Hindlimb muscle (tissue), 1 donor: ENCODE measurements around the gene VAT1L. TPM values are rescaled to one million over a fixed set of nuclear protein-coding genes. Genes with fewer than 3 reads are reported as not detected.

Experiments
- DNase-seq: peaks from one replicate; pipeline ENCODE4 v3.0.0-alpha.2; 2013
- polyA plus RNA-seq: library from polyadenylated mRNA; unstranded; fragments of 120-200 nt; gene quantifications from one replicate; pipeline ENCODE4 v1.2.1, GENCODE V29; 2013; ENCODE audit not compliant: insufficient read length

VAT1L gene, protein sequence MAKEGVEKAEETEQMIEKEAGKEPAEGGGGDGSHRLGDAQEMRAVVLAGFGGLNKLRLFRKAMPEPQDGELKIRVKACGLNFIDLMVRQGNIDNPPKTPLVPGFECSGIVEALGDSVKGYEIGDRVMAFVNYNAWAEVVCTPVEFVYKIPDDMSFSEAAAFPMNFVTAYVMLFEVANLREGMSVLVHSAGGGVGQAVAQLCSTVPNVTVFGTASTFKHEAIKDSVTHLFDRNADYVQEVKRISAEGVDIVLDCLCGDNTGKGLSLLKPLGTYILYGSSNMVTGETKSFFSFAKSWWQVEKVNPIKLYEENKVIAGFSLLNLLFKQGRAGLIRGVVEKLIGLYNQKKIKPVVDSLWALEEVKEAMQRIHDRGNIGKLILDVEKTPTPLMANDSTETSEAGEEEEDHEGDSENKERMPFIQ
- 0.79 TPM for polyA plus RNA-seq

- peak; percentile 56 for DNase-seq
Observed at GRCh38 chr16:77788181-77789084, at the start of gene VAT1L. Gene VAT1L, plus strand, starts transcription at chr16:77788564. Its CDS starts 119 bp downstream, at chr16:77788683.

GRCh38 chr16:77738706-77739558, 49.4 kb upstream of the VAT1L start:
- DNase-seq, result no peak

DNA sequence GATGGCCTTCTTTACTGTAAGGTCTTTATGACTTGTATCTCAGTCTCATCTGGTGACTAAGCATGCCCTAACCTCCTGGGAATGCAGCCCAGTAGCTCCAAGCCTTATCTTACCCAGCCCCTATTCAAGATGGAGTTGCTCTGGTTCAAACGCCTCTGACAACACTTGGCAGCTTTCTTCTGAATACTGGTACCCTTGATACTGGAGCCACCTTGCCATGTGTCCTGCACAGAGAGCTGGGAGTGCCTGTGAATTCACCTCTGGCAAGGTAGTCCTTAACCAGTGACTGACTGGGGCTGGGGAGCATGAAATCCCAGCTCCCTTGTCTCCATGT, 48.8 kb upstream of the VAT1L start:
- DNase-seq, result no peak

GRCh38 chr16:77744141-77744540, 44.2 kb upstream of the VAT1L start:
- DNase-seq, result no peak

DNA sequence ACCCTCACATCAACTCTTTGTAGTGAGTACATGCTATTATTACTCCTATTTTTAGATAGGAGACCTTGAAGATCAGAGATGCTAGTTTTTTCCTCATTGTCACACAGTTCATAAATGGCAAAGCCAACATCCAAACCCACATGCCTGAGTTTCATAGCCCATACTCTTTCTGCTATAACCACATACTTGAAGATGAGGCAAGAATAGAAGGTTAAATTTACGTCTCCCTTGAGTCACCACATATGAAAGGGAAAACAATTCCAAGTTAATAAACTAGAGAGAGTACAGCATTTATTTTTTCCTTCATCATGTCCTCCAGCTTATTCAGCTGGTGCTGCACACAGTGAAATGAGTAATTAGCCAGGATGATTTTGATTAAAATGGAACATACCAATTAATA, 42.4 kb upstream of the VAT1L start:
- no peak for DNase-seq

- DNase-seq, result no peak
Observed at GRCh38 chr16:77748421-77749005, 39.9 kb upstream of the VAT1L start.

GRCh38 chr16:77749415-77749814, 38.9 kb upstream of the VAT1L start:
- DNase-seq, result no peak

- DNase-seq, result no peak
Observed at GRCh38 chr16:77758046-77758445, 30.3 kb upstream of the VAT1L start.

DNA sequence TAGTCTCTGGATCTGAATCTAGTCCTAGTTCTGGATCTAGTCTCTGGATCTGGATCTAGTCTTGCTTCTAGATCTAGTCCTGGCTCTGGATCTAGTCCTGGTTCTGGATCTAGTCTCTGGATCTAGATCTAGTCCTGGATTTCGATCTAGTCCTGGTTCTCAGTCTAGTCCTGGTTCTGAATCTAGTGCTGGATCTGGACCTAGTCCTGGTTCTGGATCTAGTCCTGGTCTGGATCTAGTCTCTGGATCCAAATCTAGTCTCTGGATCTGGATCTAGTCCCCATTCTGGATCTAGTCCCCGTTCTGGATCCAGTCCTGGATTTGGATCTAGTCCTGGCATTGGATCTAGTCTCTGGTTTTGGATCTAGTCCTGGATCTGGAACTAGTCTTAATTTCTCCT, 29.9 kb upstream of the VAT1L start:
- DNase-seq, result no peak

DNA sequence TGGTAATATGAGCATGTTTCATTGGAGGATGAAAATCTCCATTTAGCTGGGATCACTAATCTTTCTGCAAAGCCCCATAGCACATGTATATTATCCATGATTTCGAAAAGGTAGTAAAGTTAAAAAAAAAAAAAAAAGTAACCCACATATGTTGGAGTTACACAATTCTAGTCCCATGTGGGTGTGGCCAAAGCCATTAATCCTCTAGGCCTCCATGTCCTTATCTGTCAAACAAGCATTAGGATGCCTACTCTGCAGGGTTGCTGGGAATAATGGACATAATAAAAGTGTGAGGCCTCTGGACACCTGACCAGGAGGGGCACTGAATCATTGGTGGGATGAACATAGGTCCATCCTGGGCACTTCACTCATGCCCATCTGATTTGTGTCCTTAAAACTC, 29.2 kb upstream of the VAT1L start:
- DNase-seq, result no peak

DNA sequence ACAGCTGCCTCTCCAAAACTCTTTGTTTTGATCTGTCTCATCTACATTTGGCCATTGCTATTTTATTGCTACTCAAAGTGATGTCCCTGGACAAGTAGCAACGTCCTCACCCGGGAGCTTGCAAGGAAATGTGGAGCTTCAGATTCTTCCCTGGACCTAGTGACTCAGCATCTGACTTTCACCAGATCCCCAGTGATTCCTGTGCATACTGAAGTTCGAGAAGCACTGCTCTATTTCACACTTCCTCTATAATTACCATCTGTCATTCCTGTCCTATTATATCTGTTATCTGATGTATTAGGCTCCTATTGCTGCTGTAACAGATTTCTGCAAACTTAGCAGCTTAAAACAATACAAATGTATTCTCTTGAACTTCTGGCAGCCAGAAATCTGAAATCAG, 28.5 kb upstream of the VAT1L start:
- no peak for DNase-seq

GRCh38 chr16:77760800-77761199, 27.6 kb upstream of the VAT1L start:
- no peak for DNase-seq

GRCh38 chr16:77761204-77761603, 27.2 kb upstream of the VAT1L start:
- DNase-seq, result no peak

- DNase-seq, result no peak
Observed at GRCh38 chr16:77762262-77762661, 26.1 kb upstream of the VAT1L start.

- no peak for DNase-seq
Observed at GRCh38 chr16:77763994-77764393, 24.4 kb upstream of the VAT1L start.

GRCh38 chr16:77767211-77767610, 21.2 kb upstream of the VAT1L start:
- DNase-seq, result no peak

DNA sequence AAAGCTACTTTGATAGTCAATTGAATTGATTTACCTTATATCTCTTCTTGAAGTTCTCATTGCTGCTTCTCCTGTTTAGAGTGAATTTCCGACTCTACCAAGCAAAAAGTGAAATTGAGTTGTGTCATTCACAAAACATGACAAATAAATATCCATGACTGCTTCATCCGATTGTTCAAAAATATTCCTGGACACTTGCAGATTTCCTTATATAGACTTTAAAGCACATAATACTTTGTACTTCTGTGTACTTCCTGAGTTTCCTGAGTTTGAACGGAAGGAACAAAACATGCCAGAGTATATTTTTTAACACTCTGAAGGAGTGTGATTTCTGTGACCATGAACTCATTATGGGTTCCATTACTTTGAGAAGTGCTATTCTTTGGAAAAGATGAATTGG, 20.5 kb upstream of the VAT1L start:
- no peak for DNase-seq

GRCh38 chr16:77775911-77776909, 12.2 kb upstream of the VAT1L start:
- no peak for DNase-seq

DNA sequence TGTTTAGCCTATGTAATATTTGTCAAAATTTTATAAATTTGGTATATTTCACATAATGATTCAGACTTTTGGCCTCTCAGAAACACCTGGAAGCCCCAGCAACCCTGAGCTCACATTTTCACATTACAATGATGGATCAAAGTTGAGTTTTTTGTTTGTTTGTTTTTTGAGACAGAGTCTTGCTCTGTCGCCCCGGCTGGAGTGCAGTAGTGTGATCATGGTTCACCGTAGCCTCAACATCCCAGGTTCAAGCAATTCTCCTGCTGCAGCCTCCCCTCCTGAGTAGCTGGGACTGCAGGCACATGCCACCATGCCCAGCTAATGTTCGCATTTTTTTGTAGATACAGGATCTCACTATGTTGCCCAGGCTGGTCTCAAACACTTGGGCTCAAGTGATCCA, 10.6 kb upstream of the VAT1L start:
- DNase-seq, result no peak

DNA sequence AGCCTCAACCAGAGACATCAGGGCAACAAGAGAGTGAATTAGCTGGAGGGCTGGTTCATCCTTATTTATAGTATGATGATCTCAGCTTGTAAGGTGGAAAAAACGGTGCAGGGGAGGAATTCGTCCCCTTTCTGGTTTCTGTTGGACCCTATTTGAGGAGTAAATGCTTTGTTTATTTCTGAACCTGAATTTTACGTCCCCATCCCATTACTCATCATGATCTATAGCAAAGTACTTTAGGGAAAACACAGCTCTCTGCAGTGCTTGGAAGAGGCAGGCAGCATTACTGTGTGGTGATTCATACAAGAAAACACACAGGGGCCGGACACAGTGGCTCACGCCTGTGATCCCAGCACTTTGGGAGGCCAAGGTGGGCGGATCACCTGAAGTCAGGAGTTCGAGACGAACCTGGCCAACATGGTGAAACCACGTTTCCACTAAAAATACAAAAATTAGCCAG, 8.0 kb upstream of the VAT1L start:
- no peak for DNase-seq

DNA sequence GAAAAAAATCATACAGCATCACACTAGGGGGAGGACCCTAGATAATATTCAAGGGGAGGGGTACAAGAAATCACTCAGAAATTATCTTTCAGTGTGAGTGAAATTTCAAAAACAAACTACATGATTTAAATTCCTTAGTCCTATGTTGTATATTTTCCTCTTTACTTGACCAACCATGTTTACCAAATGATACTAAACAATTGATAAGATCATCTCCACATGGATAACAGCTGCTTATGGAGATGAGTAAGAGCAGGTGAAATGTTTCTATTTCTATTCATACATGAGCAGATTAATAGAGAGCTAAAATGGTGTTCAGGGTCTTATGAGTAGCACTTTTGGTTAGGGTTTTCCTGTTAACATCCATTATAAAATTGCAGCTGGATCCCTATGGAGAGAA, 7.3 kb upstream of the VAT1L start:
- DNase-seq, result no peak
